Calu3 (cell line): ENCODE data around the gene CDC42SE1. TPM values are rescaled to one million over a fixed set of nuclear protein-coding genes. Genes with fewer than 3 reads are reported as not detected.
A peak's percentile ranks its signal among the peaks of the same experiment; 100 is the strongest.

Experiments
- BruUV-seq: library from RNA; stranded (reverse); fragments of 400-500 nt; replicated peaks from 2 replicates; lab custom pipeline; 2021; lab: Mats Ljungman, UMichigan
- CTCF ChIA-PET: fragments of 300-600 bp; sonication (Branson Sonifier 250); formaldehyde crosslinking; loops from one replicate; lab custom pipeline; 2022; ENCODE audit warnings: antibody characterized with exemption; lab: Charles Lee
- DNase-seq: peaks from one replicate; pipeline ENCODE4 v3.0.0; 2022
- H3K27ac Mint-ChIP-seq: one replicate; pipeline ENCODE4 v1.8.0; 2022; ENCODE audit warnings: mixed read lengths; ENCODE audit not compliant: unreplicated experiment
- H3K27me3 Mint-ChIP-seq: one replicate; pipeline ENCODE4 v1.8.0; 2022; ENCODE audit warnings: mixed read lengths; ENCODE audit not compliant: unreplicated experiment
- H3K36me3 Mint-ChIP-seq: one replicate; pipeline ENCODE4 v1.8.0; 2022; ENCODE audit warnings: mild to moderate bottlenecking, moderate library complexity, mixed read lengths; ENCODE audit not compliant: insufficient read depth, unreplicated experiment
- H3K4me1 Mint-ChIP-seq: one replicate; pipeline ENCODE4 v1.8.0; 2022; ENCODE audit warnings: mild to moderate bottlenecking, low read depth, mixed read lengths; ENCODE audit not compliant: unreplicated experiment
- H3K4me3 Mint-ChIP-seq: one replicate; pipeline ENCODE4 v1.8.0; 2022; ENCODE audit warnings: mild to moderate bottlenecking, low read depth, moderate library complexity, mixed read lengths; ENCODE audit not compliant: unreplicated experiment
- H3K9me3 Mint-ChIP-seq: one replicate; pipeline ENCODE4 v1.8.0; 2022; ENCODE audit warnings: low read depth, mixed read lengths; ENCODE audit not compliant: unreplicated experiment
- intact Hi-C: fragments of 100-400 bp; cut with micrococcal nuclease; formaldehyde crosslinking; loops from one replicate; pipeline ENCODE4 v1.10.0; 2022; ENCODE audit not compliant: unreplicated experiment
- total RNA-seq: library from RNA; stranded (reverse); gene quantifications from 2 replicates; pipeline ENCODE4 v1.2.3, GENCODE V29; 2022
- TF ChIP-seq, protein P1 (sequence below): fragments of 200-600 bp; IDR thresholded peaks from one replicate; pipeline ENCODE4 v1.8.0; 2022; ENCODE audit warnings: antibody characterized with exemption; ENCODE audit not compliant: unreplicated experiment

The CDC42SE1 gene
- total RNA-seq, 1 experiment from 2014 or later = 110 TPM

GRCh38 chr1:151058692-151059091 is 730 bp downstream of the CDC42SE1 start:
- peak; percentile 91 for DNase-seq
- peak overlapping the region; percentile 81 for H3K4me3 Mint-ChIP-seq
- no peaks in the 10 kb centered on the region for H3K27me3 Mint-ChIP-seq
- intact Hi-C loops = no loop called here
- peaks cover 58% of the 10 kb centered on the region for H3K4me1 Mint-ChIP-seq
- TF ChIP-seq, protein P1, sequence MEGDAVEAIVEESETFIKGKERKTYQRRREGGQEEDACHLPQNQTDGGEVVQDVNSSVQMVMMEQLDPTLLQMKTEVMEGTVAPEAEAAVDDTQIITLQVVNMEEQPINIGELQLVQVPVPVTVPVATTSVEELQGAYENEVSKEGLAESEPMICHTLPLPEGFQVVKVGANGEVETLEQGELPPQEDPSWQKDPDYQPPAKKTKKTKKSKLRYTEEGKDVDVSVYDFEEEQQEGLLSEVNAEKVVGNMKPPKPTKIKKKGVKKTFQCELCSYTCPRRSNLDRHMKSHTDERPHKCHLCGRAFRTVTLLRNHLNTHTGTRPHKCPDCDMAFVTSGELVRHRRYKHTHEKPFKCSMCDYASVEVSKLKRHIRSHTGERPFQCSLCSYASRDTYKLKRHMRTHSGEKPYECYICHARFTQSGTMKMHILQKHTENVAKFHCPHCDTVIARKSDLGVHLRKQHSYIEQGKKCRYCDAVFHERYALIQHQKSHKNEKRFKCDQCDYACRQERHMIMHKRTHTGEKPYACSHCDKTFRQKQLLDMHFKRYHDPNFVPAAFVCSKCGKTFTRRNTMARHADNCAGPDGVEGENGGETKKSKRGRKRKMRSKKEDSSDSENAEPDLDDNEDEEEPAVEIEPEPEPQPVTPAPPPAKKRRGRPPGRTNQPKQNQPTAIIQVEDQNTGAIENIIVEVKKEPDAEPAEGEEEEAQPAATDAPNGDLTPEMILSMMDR = no peak
- H3K36me3 Mint-ChIP-seq = peaks cover 65% of the 10 kb centered on the region
- H3K27ac Mint-ChIP-seq = peak overlapping the region; percentile 78
- BruUV-seq = TSS peak; percentile 49
- no peaks in the 10 kb centered on the region for H3K9me3 Mint-ChIP-seq
- CTCF ChIA-PET = interaction anchor here (0.6 to 1.9 kb wide), 4 partner anchors 11 to 210 kb away, joined by 3 to 9 read pairs (median 4); partner anchors contain the start of genes C1orf56 and GABPB2

GRCh38 chr1:151056149-151056548 is 3.3 kb downstream of the CDC42SE1 start:
- Mint-ChIP-seq H3K36me3 (peaks cover 85% of the 10 kb centered on the region), H3K9me3 (no peaks in the 10 kb centered on the region), H3K4me1 (peaks cover 57% of the 10 kb centered on the region), H3K27me3 (no peaks in the 10 kb centered on the region), H3K27ac (peak overlapping the region; percentile 15), H3K4me3 (peak overlapping the region; percentile 81)
- CTCF ChIA-PET = interaction anchor here (0.6 kb wide), 1 partner anchor 9 kb away, joined by 3 read pairs; the partner anchor contains the start of gene C1orf56
- intact Hi-C loops = no loop called here
- TF ChIP-seq, protein P1 = no peak
- no peak for DNase-seq
- no TSS peak for BruUV-seq

GRCh38 chr1:151055581-151055980 is 3.8 kb downstream of the CDC42SE1 start:
- H3K27ac Mint-ChIP-seq = peak overlapping the region; percentile 15
- CTCF ChIA-PET = interaction anchor here (0.6 kb wide), 1 partner anchor 8 kb away, joined by 3 read pairs; the partner anchor contains the start of gene C1orf56
- H3K27me3 Mint-ChIP-seq = no peaks in the 10 kb centered on the region
- no peak for DNase-seq
- TF ChIP-seq, protein P1 = no peak
- H3K36me3 Mint-ChIP-seq = peaks cover 90% of the 10 kb centered on the region
- peaks cover 52% of the 10 kb centered on the region for H3K4me1 Mint-ChIP-seq
- intact Hi-C loops = no loop called here
- H3K4me3 Mint-ChIP-seq = peak overlapping the region; percentile 16
- BruUV-seq = no TSS peak
- H3K9me3 Mint-ChIP-seq = no peaks in the 10 kb centered on the region

DNA sequence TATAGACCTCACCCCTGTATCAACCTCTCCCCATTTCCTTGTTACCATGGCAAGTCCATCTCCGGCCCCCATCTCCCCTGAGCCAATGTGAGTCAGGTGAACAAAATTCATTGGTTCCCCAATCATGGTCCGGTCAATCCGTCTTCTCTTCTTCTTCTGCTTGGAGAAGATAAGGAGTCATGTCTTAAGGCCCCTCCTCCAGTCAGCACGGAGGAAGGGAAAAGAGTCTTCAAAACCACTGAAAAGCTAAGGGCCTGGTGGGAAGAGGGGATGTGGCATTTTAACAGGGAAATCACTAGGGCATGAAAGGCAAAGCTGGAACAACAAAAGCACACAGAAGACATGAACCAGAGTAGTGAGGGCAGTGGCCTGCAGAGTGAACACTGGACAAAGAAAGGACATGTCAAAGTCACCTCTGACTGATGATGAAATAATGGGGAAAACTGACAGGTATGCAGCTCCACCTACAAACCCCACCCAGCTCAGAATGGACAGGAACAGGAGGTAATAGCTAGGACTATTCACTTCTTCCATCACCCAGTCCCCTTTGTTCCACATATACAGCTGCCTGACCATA is 4.4 kb downstream of the CDC42SE1 start:
- CTCF ChIA-PET = no interaction called here
- no peak for DNase-seq
- Mint-ChIP-seq H3K9me3 (no peaks in the 10 kb centered on the region), H3K36me3 (peaks cover 91% of the 10 kb centered on the region), H3K4me3 (no peak overlapping the region), H3K27me3 (no peaks in the 10 kb centered on the region), H3K4me1 (peaks cover 46% of the 10 kb centered on the region), H3K27ac (peak overlapping the region; percentile 14)
- TF ChIP-seq, protein P1 = no peak
- intact Hi-C loops = no loop called here
- no TSS peak for BruUV-seq
